Measurements from ENCODE around the gene FMNL2.
"Not testable (repeated sequence)": the region's sequence is repeated elsewhere in the genome, so short reads cannot be mapped to it uniquely, and the experiment has no call there.

The FMNL2 gene

GRCh38 chr2:152466041-152466440 is 131.1 kb downstream of the FMNL2 start:
- no peak overlapping the region for H3K27ac ChIP-seq (ENCODE audit: low read depth in 2 of 2, low read length in 2 of 2)
- no peak overlapping the region for H3K4me3 ChIP-seq (ENCODE audit: low read length in 2 of 2)
- H3K4me1 ChIP-seq (ENCODE audit: control insufficient read depth in 2 of 2, insufficient read depth in 2 of 2, low read length in 2 of 2) = peaks cover 9 to 10% of the 10 kb centered on the region in 2 donors
- H3K9ac ChIP-seq (ENCODE audit: low read depth in 1 of 2, low read length in 2 of 2) = no peak overlapping the region
- H3K27me3 ChIP-seq (ENCODE audit: control insufficient read depth in 2 of 2, insufficient read depth in 2 of 2, low read length in 2 of 2) = no peaks in the 10 kb centered on the region
- H3K36me3 ChIP-seq (ENCODE audit: control insufficient read depth in 2 of 2, insufficient read depth in 2 of 2, low read length in 2 of 2) = no peaks in the 10 kb centered on the region
- H3K9me3 ChIP-seq (ENCODE audit: control insufficient read depth in 2 of 2, low read length in 2 of 2) = no peaks in the 10 kb centered on the region

GRCh38 chr2:152466980-152467676 is 132.2 kb downstream of the FMNL2 start:
- no peak overlapping the region for H3K4me3 ChIP-seq (ENCODE audit: low read length in 2 of 2)
- H3K27ac ChIP-seq (ENCODE audit: low read depth in 2 of 2, low read length in 2 of 2) = no peak overlapping the region
- H3K36me3 ChIP-seq (ENCODE audit: control insufficient read depth in 2 of 2, insufficient read depth in 2 of 2, low read length in 2 of 2) = no peaks in the 10 kb centered on the region
- no peak overlapping the region for H3K9ac ChIP-seq (ENCODE audit: low read depth in 1 of 2, low read length in 2 of 2)
- peaks cover 9 to 14% of the 10 kb centered on the region in 2 donors for H3K4me1 ChIP-seq (ENCODE audit: control insufficient read depth in 2 of 2, insufficient read depth in 2 of 2, low read length in 2 of 2)
- H3K27me3 ChIP-seq (ENCODE audit: control insufficient read depth in 2 of 2, insufficient read depth in 2 of 2, low read length in 2 of 2) = no peaks in the 10 kb centered on the region
- no peaks in the 10 kb centered on the region for H3K9me3 ChIP-seq (ENCODE audit: control insufficient read depth in 2 of 2, low read length in 2 of 2)

GRCh38 chr2:152467677-152468410 is 132.9 kb downstream of the FMNL2 start:
- Histone ChIP-seq H3K4me1 (ENCODE audit: control insufficient read depth in 2 of 2, insufficient read depth in 2 of 2, low read length in 2 of 2) (peaks cover 9 to 14% of the 10 kb centered on the region in 2 donors), H3K9me3 (ENCODE audit: control insufficient read depth in 2 of 2, low read length in 2 of 2) (no peaks in the 10 kb centered on the region), H3K9ac (ENCODE audit: low read depth in 1 of 2, low read length in 2 of 2) (no peak overlapping the region), H3K27me3 (ENCODE audit: control insufficient read depth in 2 of 2, insufficient read depth in 2 of 2, low read length in 2 of 2) (no peaks in the 10 kb centered on the region), H3K27ac (ENCODE audit: low read depth in 2 of 2, low read length in 2 of 2) (no peak overlapping the region), H3K4me3 (ENCODE audit: low read length in 2 of 2) (no peak overlapping the region), H3K36me3 (ENCODE audit: control insufficient read depth in 2 of 2, insufficient read depth in 2 of 2, low read length in 2 of 2) (no peaks in the 10 kb centered on the region)

GRCh38 chr2:152468899-152469692 is 134.1 kb downstream of the FMNL2 start:
- Histone ChIP-seq H3K27ac (ENCODE audit: low read depth in 2 of 2, low read length in 2 of 2) (peak overlapping the region; percentile 65 to 70), H3K4me1 (ENCODE audit: control insufficient read depth in 2 of 2, insufficient read depth in 2 of 2, low read length in 2 of 2) (peaks cover 9 to 23% of the 10 kb centered on the region in 2 donors), H3K9me3 (ENCODE audit: control insufficient read depth in 2 of 2, low read length in 2 of 2) (no peaks in the 10 kb centered on the region), H3K36me3 (ENCODE audit: control insufficient read depth in 2 of 2, insufficient read depth in 2 of 2, low read length in 2 of 2) (no peaks in the 10 kb centered on the region), H3K4me3 (ENCODE audit: low read length in 2 of 2) (peak overlapping the region; percentile 55 to 69), H3K27me3 (ENCODE audit: control insufficient read depth in 2 of 2, insufficient read depth in 2 of 2, low read length in 2 of 2) (no peaks in the 10 kb centered on the region), H3K9ac (ENCODE audit: low read depth in 1 of 2, low read length in 2 of 2) (peak overlapping the region; percentile 36 to 42)

- Histone ChIP-seq H3K4me1 (ENCODE audit: control insufficient read depth in 2 of 2, insufficient read depth in 2 of 2, low read length in 2 of 2) (peaks cover 9 to 23% of the 10 kb centered on the region in 2 donors), H3K9ac (ENCODE audit: low read depth in 1 of 2, low read length in 2 of 2) (no peak overlapping the region), H3K4me3 (ENCODE audit: low read length in 2 of 2) (no peak overlapping the region), H3K27ac (ENCODE audit: low read depth in 2 of 2, low read length in 2 of 2) (no peak overlapping the region), H3K36me3 (ENCODE audit: control insufficient read depth in 2 of 2, insufficient read depth in 2 of 2, low read length in 2 of 2) (no peaks in the 10 kb centered on the region), H3K27me3 (ENCODE audit: control insufficient read depth in 2 of 2, insufficient read depth in 2 of 2, low read length in 2 of 2) (no peaks in the 10 kb centered on the region), H3K9me3 (ENCODE audit: control insufficient read depth in 2 of 2, low read length in 2 of 2) (no peaks in the 10 kb centered on the region)
Observed at GRCh38 chr2:152470861-152471854, 136.2 kb downstream of the FMNL2 start.

- Histone ChIP-seq H3K4me3 (ENCODE audit: low read length in 2 of 2) (no peak overlapping the region), H3K36me3 (ENCODE audit: control insufficient read depth in 2 of 2, insufficient read depth in 2 of 2, low read length in 2 of 2) (no peaks in the 10 kb centered on the region), H3K9ac (ENCODE audit: low read depth in 1 of 2, low read length in 2 of 2) (no peak overlapping the region), H3K4me1 (ENCODE audit: control insufficient read depth in 2 of 2, insufficient read depth in 2 of 2, low read length in 2 of 2) (peaks cover 9 to 21% of the 10 kb centered on the region in 2 donors), H3K27me3 (ENCODE audit: control insufficient read depth in 2 of 2, insufficient read depth in 2 of 2, low read length in 2 of 2) (no peaks in the 10 kb centered on the region), H3K9me3 (ENCODE audit: control insufficient read depth in 2 of 2, low read length in 2 of 2) (no peaks in the 10 kb centered on the region), H3K27ac (ENCODE audit: low read depth in 2 of 2, low read length in 2 of 2) (no peak overlapping the region)
Observed at GRCh38 chr2:152472481-152472887, 137.5 kb downstream of the FMNL2 start.

- H3K27me3 ChIP-seq (ENCODE audit: control insufficient read depth in 2 of 2, insufficient read depth in 2 of 2, low read length in 2 of 2) = no peaks in the 10 kb centered on the region
- H3K9me3 ChIP-seq (ENCODE audit: control insufficient read depth in 2 of 2, low read length in 2 of 2) = no peaks in the 10 kb centered on the region
- H3K4me3 ChIP-seq (ENCODE audit: low read length in 2 of 2) = no peak overlapping the region
- no peaks in the 10 kb centered on the region for H3K36me3 ChIP-seq (ENCODE audit: control insufficient read depth in 2 of 2, insufficient read depth in 2 of 2, low read length in 2 of 2)
- H3K4me1 ChIP-seq (ENCODE audit: control insufficient read depth in 2 of 2, insufficient read depth in 2 of 2, low read length in 2 of 2) = peaks cover 9 to 18% of the 10 kb centered on the region in 2 donors
- no peak overlapping the region for H3K9ac ChIP-seq (ENCODE audit: low read depth in 1 of 2, low read length in 2 of 2)
- H3K27ac ChIP-seq (ENCODE audit: low read depth in 2 of 2, low read length in 2 of 2) = no peak overlapping the region
Observed at GRCh38 chr2:152473151-152473857, 138.3 kb downstream of the FMNL2 start.

GRCh38 chr2:152474523-152474922 is 139.5 kb downstream of the FMNL2 start:
- H3K9me3 ChIP-seq (ENCODE audit: control insufficient read depth in 2 of 2, low read length in 2 of 2); H3K27me3 ChIP-seq (ENCODE audit: control insufficient read depth in 2 of 2, insufficient read depth in 2 of 2, low read length in 2 of 2); H3K27ac ChIP-seq (ENCODE audit: low read depth in 2 of 2, low read length in 2 of 2); H3K4me3 ChIP-seq (ENCODE audit: low read length in 2 of 2); H3K36me3 ChIP-seq (ENCODE audit: control insufficient read depth in 2 of 2, insufficient read depth in 2 of 2, low read length in 2 of 2); H3K9ac ChIP-seq (ENCODE audit: low read depth in 1 of 2, low read length in 2 of 2): not testable (repeated sequence)
- peaks cover 0 to 12% of the 10 kb centered on the region in 2 donors for H3K4me1 ChIP-seq (ENCODE audit: control insufficient read depth in 2 of 2, insufficient read depth in 2 of 2, low read length in 2 of 2)

- H3K9me3 ChIP-seq (ENCODE audit: control insufficient read depth in 2 of 2, low read length in 2 of 2) = no peaks in the 10 kb centered on the region
- no peak overlapping the region for H3K9ac ChIP-seq (ENCODE audit: low read depth in 1 of 2, low read length in 2 of 2)
- no peaks in the 10 kb centered on the region for H3K27me3 ChIP-seq (ENCODE audit: control insufficient read depth in 2 of 2, insufficient read depth in 2 of 2, low read length in 2 of 2)
- H3K27ac ChIP-seq (ENCODE audit: low read depth in 2 of 2, low read length in 2 of 2) = no peak overlapping the region
- H3K4me3 ChIP-seq (ENCODE audit: low read length in 2 of 2) = no peak overlapping the region
- H3K4me1 ChIP-seq (ENCODE audit: control insufficient read depth in 2 of 2, insufficient read depth in 2 of 2, low read length in 2 of 2) = peaks cover 0 to 16% of the 10 kb centered on the region in 2 donors
- no peaks in the 10 kb centered on the region for H3K36me3 ChIP-seq (ENCODE audit: control insufficient read depth in 2 of 2, insufficient read depth in 2 of 2, low read length in 2 of 2)
Observed at GRCh38 chr2:152475982-152476381, 141.0 kb downstream of the FMNL2 start.
